Fibroblast of lung (primary cell): ENCODE measurements around the gene TXK. TPM values are rescaled to one million over a fixed set of nuclear protein-coding genes. Genes with fewer than 3 reads are reported as not detected.

Experiments used
- DNase-seq, 2 donors: peaks; one replicate each; pipeline versions ENCODE4 v3.0.0 to v3.0.0-alpha.2; 2010; ENCODE audit warnings: low read depth in 2 of 2
- H2AFZ ChIP-seq: 2 replicates; pipeline ENCODE4 v1.5.1; 2012; ENCODE audit warnings: low read length, control low read depth, inconsistent platforms
- H3K27ac ChIP-seq: 2 replicates; pipeline ENCODE4 v1.5.1; 2011; ENCODE audit warnings: low read length, control low read depth; ENCODE audit not compliant: insufficient read depth
- H3K27me3 ChIP-seq: 2 replicates; pipeline ENCODE4 v1.5.1; 2011; ENCODE audit warnings: mild to moderate bottlenecking, low read length; ENCODE audit not compliant: control insufficient read depth, insufficient read depth
- H3K36me3 ChIP-seq: 2 replicates; pipeline ENCODE4 v1.5.1; 2011; ENCODE audit warnings: low read length; ENCODE audit not compliant: control insufficient read depth, insufficient read depth
- H3K4me1 ChIP-seq: 2 replicates; pipeline ENCODE4 v1.5.1; 2011; ENCODE audit warnings: low read length; ENCODE audit not compliant: control insufficient read depth, insufficient read depth; ENCODE audit errors: extremely low read depth
- H3K4me2 ChIP-seq: 2 replicates; pipeline ENCODE4 v1.5.1; 2011; ENCODE audit warnings: low read length, control low read depth; ENCODE audit not compliant: insufficient read depth; ENCODE audit errors: extremely low read depth
- H3K4me3 ChIP-seq, 4 experiments: fragments of 200-600 bp in 1 of 4; sonication (generic) in 1 of 4; replicated peaks in 1 of 4; 2 replicates each; pipeline ENCODE4 v1.5.1; 2011 to 2016; ENCODE audit warnings: low read length in 4 of 4, low read depth in 3 of 4, mild to moderate bottlenecking in 3 of 4, control low read depth in 2 of 4, inconsistent platforms in 1 of 4, mixed read lengths in 1 of 4; ENCODE audit not compliant: insufficient read depth in 1 of 4; ENCODE audit errors: control extremely low read depth in 1 of 4
- H3K79me2 ChIP-seq: 2 replicates; pipeline ENCODE4 v1.5.1; 2012; ENCODE audit warnings: mild to moderate bottlenecking, low read length, inconsistent platforms; ENCODE audit not compliant: control insufficient read depth, insufficient read depth
- H3K9ac ChIP-seq: 2 replicates; pipeline ENCODE4 v1.5.1; 2011; ENCODE audit warnings: mild to moderate bottlenecking, low read length, control low read depth; ENCODE audit not compliant: insufficient read depth
- H3K9me3 ChIP-seq: 2 replicates; pipeline ENCODE4 v1.5.1; 2012; ENCODE audit warnings: low read depth, low read length; ENCODE audit not compliant: control insufficient read depth, insufficient read depth
- H4K20me1 ChIP-seq: 2 replicates; pipeline ENCODE4 v1.5.1; 2011; ENCODE audit warnings: low read length; ENCODE audit not compliant: control insufficient read depth, insufficient read depth; ENCODE audit errors: extremely low read depth
- EZH2 ChIP-seq: IDR thresholded peaks from 2 replicates; pipeline ENCODE4 v1.5.1; 2012; ENCODE audit warnings: low read length, control low read depth, mild to moderate bottlenecking; ENCODE audit errors: missing control alignments
- polyA plus RNA-seq, 2 donors: library from polyadenylated mRNA; depleted of rRNA in 1 of 2; stranded (reverse) in 1 of 2; unstranded in 1 of 2; fragments of >200 nt; gene quantifications; 2 replicates each; pipeline ENCODE4 v1.2.1, GENCODE V29; 2011 to 2012; ENCODE audit warnings: missing spikeins in 1 of 2
- total RNA-seq: library from RNA; depleted of rRNA; stranded (reverse); fragments of >200 nt; gene quantifications from 2 replicates; pipeline ENCODE4 v1.2.1, GENCODE V29; 2014
- TF ChIP-seq, protein P1 (sequence below), 2 donors: IDR thresholded peaks in 1 of 2; conservative IDR thresholded peaks in 1 of 2; 1 replicate in 1 of 2; 2 replicates in 1 of 2; pipeline ENCODE4 v1.5.1; 2011 to 2012; ENCODE audit warnings: low read length in 2 of 2, control low read depth in 1 of 2, inconsistent platforms in 1 of 2, low read depth in 1 of 2, mild to moderate bottlenecking in 1 of 2

Gene TXK
- total and polyA plus RNA-seq, 2 donors (not counting 1 experiment from before 2014, with no cell fraction given): 0.05 to 0.66 TPM

DNA sequence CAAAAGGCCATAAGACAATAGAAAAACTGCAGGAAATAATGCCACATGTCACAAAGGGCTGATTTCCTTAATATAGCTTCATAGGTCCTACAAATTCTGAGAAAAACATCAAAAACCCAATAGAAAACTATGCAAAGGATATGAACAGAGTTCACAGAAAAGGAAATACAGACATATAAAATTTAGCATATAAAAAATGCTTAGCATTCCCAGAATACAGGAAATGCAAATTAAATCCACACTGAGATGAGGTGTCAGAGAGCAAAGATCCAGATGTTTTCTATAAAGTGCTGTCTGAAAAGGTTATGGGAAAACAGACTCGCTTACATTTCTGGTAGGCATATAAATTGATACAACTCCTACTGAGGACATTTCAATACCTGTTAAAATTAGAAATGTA is 33.8 kb downstream of the TXK start:
- no peak for TF ChIP-seq EZH2
- TF ChIP-seq, protein P1, sequence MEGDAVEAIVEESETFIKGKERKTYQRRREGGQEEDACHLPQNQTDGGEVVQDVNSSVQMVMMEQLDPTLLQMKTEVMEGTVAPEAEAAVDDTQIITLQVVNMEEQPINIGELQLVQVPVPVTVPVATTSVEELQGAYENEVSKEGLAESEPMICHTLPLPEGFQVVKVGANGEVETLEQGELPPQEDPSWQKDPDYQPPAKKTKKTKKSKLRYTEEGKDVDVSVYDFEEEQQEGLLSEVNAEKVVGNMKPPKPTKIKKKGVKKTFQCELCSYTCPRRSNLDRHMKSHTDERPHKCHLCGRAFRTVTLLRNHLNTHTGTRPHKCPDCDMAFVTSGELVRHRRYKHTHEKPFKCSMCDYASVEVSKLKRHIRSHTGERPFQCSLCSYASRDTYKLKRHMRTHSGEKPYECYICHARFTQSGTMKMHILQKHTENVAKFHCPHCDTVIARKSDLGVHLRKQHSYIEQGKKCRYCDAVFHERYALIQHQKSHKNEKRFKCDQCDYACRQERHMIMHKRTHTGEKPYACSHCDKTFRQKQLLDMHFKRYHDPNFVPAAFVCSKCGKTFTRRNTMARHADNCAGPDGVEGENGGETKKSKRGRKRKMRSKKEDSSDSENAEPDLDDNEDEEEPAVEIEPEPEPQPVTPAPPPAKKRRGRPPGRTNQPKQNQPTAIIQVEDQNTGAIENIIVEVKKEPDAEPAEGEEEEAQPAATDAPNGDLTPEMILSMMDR (conservative IDR thresholded peaks at IDR 0.05 in 1 of 2, IDR thresholded peaks at IDR 0.05 in 1 of 2; ENCODE audit: low read depth in 1 of 2, low read length in 2 of 2): no peak
- H3K27ac ChIP-seq: no peak overlapping the region

DNA sequence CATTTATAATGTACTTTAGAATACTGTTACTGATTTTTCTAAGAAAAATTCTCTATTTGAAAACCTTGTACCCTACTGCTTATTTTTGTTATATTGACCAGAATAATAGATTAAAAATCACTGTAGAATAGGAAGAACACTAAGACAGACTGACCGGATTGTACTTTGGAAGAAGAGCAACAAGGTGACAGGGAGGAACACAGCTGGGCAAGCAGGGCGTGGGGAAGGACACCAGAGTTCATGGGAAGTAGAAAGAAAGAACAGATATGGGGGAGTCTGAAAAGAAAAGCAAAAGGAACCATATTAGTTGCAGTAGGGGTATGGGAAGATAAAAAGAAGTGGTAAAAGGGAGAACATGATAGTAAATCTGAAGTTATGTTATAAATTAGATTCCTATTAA is 38.6 kb downstream of the TXK start:
- H3K4me2 ChIP-seq: no peak overlapping the region
- H3K36me3 ChIP-seq: no peaks in the 10 kb centered on the region
- no peaks in the 10 kb centered on the region for H4K20me1 ChIP-seq
- no peaks in the 10 kb centered on the region for H3K79me2 ChIP-seq
- H2AFZ ChIP-seq: no peak overlapping the region
- H3K9ac ChIP-seq: no peak overlapping the region
- no peak for DNase-seq
- TF ChIP-seq EZH2: no peak
- TF ChIP-seq, protein P1 (conservative IDR thresholded peaks at IDR 0.05 in 1 of 2, IDR thresholded peaks at IDR 0.05 in 1 of 2; ENCODE audit: low read depth in 1 of 2, low read length in 2 of 2): no peak
- no peaks in the 10 kb centered on the region for H3K4me1 ChIP-seq
- no peaks in the 10 kb centered on the region for H3K27me3 ChIP-seq
- H3K4me3 ChIP-seq: no peak overlapping the region
- H3K27ac ChIP-seq: no peak overlapping the region
- H3K9me3 ChIP-seq: no peaks in the 10 kb centered on the region

More for the DNA sequence above, 33.8 kb downstream of the TXK start:
- no peak for DNase-seq
- Histone ChIP-seq H3K4me2 (no peak overlapping the region), H3K4me3 (no peak overlapping the region), H3K79me2 (no peaks in the 10 kb centered on the region), H4K20me1 (no peaks in the 10 kb centered on the region), H2AFZ (no peak overlapping the region), H3K36me3 (no peaks in the 10 kb centered on the region), H3K9ac (no peak overlapping the region), H3K27me3 (no peaks in the 10 kb centered on the region), H3K4me1 (no peaks in the 10 kb centered on the region), H3K9me3 (no peaks in the 10 kb centered on the region)

GRCh38 chr4:48093991-48094416 is 40.0 kb downstream of the TXK start:
- Histone ChIP-seq H3K9ac (no peak overlapping the region), H3K9me3 (no peaks in the 10 kb centered on the region), H3K36me3 (no peaks in the 10 kb centered on the region), H3K4me1 (no peaks in the 10 kb centered on the region), H2AFZ (no peak overlapping the region), H3K4me3 (no peak overlapping the region), H3K79me2 (no peaks in the 10 kb centered on the region), H3K27me3 (peaks cover 2% of the 10 kb centered on the region), H3K27ac (no peak overlapping the region), H3K4me2 (no peak overlapping the region), H4K20me1 (no peaks in the 10 kb centered on the region)
- TF ChIP-seq, protein P1 (conservative IDR thresholded peaks at IDR 0.05 in 1 of 2, IDR thresholded peaks at IDR 0.05 in 1 of 2; ENCODE audit: low read depth in 1 of 2, low read length in 2 of 2): no peak
- DNase-seq: peak in 1 of 2 donors; percentile 65
